ENCODE data around the gene ZSCAN5B.
"Not testable (repeated sequence)": the region's sequence is repeated elsewhere in the genome, so short reads cannot be mapped to it uniquely, and the experiment has no call there.

GRCh38 chr19:56175861-56176307 is 21.7 kb downstream of the ZSCAN5B start, which contains the start of gene GALP:
- not testable (repeated sequence) for TF ChIP-seq CTCF, POLR2A (IDR thresholded peaks at IDR 0.05)

Data from heart left ventricle (tissue), 13 donors.